ENCODE measurements around the gene ABCC10.
"Not testable (repeated sequence)": the region's sequence is repeated elsewhere in the genome, so short reads cannot be mapped to it uniquely, and the experiment has no call there.

ABCC10 gene

DNA sequence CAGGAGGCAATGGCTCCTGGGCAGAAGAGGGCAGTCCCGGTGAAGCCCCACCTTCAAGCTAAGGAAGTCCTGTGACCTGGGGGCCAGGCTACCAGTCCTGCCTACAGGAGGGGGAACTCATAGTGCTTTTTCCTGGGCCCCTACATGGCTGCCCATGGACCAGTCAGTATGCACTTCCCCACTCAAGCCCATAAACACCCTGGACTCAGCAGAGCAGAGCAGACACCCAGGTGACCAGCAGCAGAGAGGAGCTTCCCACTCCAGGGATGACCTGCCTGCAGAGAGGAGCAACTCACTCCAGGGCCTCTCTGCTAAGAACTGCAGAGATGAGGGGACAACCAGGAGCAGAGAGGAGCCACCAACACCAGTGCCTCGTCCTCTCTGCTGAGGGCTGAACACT lies 14.3 kb upstream of the ABCC10 start:
- no peak for DNase-seq

DNA sequence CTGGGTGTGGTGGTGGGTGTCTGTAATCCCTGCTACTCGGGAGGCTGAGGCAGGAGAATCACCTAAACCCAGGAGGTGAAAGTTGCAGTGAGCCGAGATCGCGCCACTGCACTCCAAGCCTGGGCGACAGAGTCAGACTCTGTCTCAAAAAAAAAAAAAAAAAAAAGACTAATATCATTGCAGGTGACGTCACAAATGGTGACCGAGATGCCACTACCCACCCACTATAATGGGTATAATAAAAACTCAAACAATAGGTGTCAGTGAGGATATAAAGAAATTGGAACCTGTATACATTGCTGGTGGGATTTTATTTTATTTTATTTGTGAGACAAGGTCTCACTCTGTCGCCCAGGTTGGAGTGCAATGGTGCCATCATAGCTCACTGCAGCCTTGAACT lies 12.1 kb upstream of the ABCC10 start:
- not testable (repeated sequence) for DNase-seq

DNA sequence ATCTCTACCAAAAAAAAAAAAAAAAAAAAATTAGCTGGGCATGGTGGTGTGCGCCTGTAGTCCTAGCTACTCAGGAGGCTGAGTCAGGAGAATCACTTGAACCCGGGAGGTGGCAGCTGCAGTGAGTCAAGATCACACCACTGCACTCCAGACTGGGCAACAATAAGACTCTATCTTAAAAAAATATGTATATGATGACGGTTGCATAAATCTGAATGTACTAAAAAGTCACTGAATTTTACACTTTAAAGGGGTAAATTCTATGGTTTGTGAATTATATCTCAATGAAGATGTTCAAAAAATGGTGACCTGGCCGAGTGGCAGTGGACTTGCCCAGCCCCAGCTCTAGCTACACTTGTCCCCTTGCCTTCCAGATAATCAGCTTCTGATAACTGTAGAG lies 10.4 kb upstream of the ABCC10 start:
- no peak for DNase-seq

DNA sequence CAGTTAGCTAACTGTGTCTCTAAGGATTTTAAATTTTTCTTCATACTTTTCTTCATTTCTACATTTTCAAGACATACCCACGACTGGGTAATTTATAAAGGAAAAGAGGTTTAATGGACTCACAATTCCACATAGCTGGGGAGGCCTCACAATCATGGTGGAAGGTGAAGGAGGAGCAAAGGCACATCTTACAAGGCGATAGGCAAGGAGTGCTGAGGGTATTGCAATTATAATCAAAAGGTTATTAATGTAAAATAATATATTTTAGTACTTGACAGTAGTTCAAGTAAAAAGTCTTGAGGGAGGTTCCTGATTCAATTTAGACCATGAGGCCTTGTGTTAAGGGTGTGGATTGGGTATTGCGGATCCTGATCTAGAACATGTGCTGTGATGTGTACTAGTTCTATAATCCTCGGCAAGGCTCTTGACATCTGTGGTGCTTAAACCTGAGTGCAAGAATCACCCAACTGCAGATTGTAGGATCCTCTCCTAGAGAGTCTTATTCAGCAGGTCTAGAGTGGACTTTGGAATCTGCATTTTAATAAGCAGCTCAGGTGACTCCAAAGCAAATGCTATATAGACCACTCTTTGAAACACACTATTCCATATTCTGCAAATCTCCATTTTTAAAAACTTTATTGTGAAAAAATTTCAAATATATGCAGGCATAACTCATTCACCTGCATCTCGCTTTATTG lies 7.2 kb upstream of the ABCC10 start:
- DNase-seq: no peak

DNA sequence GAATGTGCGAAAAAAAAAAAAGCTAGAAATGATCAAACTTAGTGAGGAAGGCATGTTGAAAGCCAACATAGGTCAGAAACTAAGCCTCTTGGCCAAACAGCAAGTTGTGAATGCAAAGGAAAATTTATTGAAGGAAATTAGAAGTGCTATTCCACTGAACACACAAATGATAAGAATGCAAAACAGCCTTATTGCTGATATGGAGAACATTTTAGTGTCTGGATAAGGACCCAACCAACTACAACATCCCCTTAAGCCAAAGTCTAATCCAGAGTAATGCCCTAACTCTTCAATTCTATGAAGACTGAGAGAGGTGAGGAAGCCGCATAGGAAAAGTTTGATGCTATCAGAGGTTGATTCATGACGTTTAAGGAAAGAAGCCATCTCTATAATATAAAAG lies 5.5 kb upstream of the ABCC10 start:
- no peak for DNase-seq

DNA sequence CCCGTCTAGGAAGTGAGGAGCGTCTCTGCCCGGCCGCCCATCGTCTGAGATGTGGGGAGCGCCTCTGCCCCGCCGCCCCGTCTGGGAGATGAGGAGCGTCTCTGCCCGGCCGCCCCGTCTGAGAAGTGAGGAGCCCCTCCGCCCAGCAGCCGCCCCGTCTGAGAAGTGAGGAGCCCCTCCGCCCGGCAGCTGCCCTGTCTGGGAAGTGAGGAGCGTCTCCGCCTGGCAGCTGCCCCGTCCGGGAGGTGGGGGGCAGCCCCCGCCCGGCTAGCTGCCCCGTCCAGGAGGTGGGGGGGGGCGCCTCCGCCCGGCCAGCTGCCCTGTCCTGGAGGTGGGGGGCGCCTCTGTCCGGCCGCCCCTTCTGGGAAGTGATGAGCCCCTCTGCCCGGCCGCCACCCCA lies 2.3 kb upstream of the ABCC10 start:
- not testable (repeated sequence) for DNase-seq

DNA sequence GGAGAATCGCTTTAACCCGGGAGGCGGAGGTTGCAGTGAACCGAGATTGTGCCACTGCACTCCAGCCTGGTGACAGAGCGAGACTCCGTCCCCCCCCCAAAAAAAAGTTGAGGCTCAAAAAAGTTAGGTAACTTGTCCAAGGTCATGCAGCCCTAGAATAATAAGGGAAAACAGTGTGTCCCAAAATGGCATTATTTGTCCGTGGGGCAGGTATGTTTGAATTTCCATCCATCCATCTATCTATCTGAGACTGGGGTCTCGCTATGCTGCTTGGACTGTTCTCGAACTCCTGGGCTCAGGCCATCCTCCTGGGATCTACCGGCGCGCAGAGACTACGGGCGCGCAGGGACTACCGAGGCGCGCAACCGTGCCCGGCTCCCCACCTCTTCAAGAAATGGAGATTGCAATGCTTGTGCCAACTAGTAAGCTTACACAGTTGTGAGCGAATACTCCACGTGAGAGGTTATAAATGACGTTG lies 374 bp upstream of the ABCC10 start:
- DNase-seq: no peak

DNA sequence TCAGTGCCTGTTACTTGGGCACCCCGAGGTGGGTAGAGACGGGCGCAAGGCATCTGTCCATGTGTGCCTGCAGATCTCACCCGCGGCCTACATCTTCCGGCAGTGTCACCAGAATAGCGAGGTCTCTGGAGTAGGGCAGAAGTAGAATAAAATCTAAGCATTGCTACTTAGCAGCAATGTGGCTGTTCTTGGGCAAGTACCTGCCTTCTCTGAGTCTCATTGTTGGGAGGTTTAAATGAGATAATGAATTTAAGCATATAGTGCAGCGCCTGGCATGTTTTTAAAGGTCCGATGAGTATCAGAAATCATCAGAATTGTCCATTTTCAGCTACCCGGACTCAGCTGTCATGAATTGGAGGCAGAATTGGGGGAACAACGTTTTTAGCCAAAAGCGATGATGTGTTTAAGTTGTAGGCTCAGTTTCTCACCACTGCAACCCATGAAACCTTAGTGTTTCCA lies 800 bp downstream of the ABCC10 start:
- no peak for DNase-seq

DNA sequence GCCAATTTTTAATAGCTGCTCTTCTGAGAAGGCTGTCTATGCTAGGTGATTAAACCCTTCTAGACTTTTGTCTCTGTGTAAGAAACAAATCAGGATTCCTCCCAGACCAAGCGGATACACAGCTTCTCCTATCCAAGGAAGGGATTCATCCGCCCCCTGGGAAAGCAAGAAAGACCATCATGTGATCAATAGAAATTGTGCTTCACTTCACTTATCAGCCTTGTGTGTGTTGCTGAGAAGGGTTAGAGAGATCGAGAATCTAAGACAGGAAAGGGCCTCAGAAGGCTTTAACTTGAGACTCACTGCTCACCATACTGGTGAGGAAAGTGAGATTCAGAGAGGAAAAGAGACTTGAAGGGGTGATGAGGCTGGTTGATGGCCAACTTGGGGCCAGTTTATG lies 1.5 kb downstream of the ABCC10 start:
- peak; percentile 48 for DNase-seq

DNA sequence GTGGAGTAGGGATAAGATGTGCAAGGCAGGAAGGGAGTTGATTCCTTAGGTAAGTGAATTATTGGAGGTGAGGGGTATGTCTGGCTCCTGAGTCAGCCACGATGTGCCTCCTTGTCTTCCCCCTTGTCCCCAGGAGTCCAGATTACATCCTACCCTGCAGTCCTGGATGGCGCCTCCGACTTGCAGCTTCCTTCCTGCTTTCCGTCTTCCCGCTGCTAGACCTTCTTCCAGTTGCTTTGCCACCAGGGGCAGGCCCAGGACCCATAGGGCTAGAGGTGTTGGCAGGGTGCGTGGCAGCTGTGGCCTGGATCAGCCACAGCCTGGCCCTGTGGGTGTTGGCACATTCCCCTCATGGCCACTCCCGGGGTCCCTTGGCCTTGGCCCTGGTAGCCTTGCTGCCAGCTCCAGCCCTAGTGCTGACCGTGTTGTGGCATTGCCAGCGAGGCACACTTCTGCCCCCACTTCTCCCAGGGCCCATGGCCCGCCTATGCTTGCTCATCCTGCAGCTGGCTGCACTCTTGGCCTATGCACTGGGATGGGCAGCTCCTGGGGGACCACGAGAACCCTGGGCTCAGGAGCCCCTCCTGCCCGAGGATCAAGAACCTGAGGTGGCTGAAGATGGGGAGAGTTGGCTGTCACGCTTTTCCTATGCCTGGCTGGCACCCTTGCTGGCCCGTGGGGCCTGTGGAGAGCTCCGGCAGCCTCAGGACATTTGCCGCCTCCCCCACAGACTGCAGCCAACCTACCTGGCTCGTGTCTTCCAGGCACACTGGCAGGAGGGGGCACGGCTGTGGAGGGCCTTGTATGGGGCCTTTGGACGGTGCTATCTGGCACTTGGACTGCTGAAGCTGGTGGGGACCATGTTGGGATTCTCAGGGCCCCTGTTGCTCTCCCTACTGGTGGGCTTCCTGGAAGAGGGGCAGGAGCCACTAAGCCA lies 4.9 kb downstream of the ABCC10 start:
- no peak for DNase-seq

DNA sequence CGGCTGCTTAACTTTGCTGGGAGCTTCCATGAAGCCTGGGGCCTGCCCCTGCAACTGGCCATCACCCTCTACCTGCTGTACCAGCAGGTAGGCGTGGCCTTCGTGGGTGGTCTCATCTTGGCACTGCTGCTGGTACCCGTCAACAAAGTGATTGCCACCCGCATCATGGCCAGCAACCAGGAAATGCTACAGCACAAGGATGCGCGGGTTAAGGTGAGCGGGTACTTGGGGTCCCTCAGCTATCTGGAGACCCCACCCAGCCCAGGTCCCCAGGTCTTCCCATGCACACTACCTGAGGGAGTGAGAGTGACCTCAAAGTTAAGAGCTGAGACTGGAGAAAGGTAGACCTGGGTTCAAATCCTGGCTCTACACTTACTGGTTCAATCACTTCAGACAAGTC lies 5.8 kb downstream of the ABCC10 start:
- no peak for DNase-seq

DNA sequence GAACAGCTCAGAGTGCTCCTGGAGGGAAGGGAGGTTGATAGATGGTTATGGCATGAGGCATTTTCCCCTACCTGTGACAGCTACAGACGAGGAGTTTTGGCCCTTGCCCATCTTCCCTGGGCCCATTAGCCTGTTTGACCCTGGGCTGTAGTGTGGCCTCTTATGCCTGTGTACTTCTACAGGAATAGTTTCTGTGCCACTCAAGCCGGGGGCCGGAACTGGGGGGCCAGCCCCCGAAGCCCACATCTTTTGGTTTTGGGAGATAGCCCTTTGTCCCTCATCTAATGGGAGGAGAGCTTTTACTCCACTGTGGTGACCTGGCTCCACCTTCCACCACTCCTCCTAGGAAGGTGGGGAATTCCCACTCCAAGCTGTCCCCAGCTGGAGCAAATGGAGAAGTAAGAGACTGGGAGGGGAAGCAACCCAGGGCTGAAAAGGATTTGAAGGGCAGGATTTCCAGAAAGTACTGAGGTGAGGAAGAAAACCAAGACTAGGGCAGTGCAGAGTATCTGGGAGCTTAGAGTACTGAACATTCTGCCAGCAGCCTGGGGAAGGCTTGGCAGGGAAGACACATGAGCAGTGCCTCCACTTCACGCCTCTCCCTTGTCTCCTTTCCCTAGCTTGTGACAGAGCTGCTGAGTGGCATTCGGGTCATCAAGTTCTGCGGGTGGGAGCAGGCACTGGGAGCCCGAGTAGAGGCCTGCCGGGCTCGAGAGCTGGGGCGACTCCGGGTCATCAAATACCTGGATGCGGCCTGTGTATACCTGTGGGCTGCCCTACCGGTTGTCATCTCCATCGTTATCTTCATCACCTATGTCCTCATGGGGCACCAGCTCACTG lies 6.9 kb downstream of the ABCC10 start:
- no peak for DNase-seq

DNA sequence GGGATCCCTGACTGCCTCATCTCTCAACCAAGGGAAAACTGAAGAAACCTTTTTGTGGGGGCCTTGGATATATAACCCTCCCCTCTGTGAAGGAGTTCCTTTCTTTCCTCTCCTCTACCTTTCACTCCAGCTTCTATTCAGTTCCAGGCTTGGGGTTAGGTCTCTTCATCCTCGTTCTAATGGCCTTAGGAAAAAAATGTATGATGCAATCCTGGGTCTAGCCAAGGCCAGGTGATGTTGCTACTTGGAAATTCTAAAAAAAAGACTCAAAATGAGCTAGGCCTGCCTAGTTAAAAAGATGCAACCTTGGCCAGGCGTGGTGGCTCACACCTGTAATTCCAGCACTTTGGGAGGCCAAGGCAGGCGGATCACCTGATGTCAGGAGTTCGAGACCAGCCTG lies 7.6 kb downstream of the ABCC10 start:
- no peak for DNase-seq

DNA sequence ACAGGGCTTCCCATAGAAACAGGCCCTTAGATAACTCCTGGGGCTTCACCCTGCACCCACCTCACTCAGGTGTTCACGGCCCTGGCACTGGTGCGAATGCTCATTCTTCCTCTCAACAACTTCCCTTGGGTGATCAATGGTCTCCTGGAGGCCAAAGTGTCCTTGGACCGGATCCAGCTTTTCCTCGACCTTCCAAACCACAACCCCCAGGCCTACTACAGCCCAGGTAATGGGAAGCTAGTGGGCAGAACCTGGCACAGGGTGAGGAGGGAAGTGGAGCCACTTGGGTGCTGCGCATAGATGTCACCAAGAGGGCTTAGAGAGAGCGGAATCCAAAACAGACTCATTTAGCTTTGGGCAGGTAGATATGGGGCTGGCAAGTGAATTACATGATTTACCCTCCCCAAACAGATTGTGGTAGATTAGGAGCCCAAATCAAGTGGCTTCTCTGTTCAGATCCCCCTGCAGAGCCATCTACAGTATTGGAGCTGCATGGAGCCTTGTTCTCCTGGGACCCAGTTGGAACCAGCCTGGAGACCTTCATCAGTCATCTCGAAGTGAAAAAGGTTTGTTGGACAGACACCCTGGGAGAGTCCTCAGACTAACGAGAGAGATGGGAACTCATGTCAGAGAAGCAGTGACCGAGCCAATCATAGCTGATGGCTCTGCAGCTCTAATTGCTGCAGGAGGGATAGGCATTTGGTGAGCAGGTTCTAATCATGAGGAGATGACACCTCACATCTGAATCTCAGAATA lies 8.5 kb downstream of the ABCC10 start:
- no peak for DNase-seq

DNA sequence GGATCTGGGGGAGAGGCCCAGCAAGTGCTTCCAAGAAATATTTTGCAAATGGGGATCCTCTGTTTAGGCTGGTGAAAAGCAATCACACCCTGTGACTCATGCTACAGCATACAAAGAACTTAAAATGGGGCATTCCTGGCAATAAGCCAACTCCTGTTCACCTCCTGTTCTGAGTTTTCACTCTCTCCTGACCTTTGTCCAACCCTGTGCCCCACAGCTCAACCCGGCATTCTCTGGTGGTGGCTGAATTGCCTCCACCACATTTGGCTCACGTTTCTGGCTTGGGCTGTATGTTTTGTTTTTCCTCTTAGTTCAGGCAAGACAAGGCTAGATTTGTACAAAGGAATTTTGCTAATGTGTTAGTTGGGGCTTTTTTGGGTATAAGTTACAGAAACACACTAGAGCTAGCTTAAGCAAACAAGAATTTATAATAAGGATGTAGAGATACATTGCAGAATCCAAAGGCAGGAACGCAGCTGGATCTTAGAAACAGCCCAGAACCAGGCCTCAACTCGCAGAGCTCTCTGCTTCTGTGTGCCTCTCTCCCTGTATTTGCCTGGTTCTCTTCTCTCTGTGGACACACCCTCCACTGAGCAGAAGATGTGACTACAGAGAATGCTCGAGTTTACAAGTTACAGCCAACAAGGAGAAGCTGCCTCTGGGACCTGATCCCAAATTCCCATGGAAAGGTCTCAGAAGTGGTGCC lies 9.4 kb downstream of the ABCC10 start:
- DNase-seq: no peak

DNA sequence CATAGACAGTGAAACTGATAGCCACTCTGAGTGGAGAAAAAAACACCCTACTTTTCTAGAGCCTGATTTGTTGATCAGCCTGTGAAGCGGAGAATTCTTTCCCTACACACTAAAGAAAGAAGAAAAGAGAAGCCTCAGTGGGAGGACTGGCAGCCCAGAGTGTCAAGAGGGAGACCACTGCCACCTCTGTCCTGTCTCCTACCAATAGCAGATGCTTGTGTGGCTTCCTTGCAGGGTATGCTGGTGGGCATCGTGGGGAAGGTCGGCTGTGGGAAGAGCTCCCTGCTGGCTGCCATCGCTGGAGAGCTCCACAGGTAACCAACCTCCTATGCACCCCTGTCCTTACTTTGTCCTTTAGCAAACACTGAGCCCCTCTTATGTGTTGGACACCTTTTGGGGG lies 10.4 kb downstream of the ABCC10 start:
- no peak for DNase-seq

DNA sequence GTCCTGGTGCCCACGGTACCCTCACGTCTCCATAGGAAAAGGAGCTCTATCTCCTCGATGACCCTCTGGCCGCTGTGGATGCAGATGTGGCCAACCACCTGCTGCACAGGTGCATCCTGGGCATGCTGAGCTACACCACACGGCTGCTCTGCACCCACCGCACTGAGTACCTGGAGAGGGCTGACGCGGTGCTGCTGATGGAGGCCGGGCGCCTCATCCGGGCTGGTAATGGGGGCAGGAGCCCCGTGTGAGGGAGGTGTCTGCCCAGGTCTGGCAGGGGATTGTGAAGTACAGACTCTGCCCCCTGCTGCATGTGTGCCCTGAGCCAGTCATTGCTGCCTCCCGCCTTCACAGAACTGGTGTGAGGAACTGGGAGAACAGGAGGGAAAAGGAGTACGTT lies 15.6 kb downstream of the ABCC10 start:
- DNase-seq: no peak

DNA sequence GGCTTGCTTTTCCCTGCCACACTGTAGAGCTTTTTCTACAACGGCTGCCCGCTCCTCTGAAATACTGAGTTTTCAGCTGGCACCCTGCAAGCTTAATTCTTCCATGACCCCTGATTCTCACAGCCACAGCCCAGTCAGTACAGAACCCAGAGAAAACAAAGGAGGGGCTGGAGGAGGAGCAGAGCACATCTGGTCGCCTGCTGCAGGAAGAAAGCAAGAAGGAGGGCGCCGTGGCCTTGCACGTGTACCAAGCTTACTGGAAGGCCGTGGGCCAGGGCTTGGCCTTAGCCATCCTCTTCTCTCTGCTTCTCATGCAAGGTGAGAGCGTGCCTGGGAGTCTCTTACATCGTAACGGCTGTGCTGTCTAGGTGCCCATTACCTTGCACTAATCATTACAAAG lies 16.7 kb downstream of the ABCC10 start:
- no peak for DNase-seq

DNA sequence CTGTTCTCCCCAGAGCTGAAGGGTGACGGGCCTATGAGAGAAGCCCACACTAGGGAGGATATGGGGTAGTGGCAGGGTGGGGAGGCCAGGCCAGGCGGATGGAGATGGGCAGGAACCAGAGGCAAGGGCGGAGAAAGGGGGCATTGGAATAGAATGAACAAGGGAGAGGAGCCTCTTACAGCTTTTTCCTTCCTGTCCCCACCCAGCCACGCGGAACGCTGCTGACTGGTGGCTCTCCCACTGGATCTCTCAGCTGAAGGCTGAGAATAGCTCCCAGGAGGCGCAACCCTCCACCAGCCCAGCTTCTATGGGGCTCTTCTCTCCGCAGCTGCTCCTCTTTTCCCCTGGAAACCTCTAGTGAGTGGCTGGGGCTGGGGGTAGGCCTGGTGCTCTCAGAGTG lies 17.2 kb downstream of the ABCC10 start:
- DNase-seq: no peak

DNA sequence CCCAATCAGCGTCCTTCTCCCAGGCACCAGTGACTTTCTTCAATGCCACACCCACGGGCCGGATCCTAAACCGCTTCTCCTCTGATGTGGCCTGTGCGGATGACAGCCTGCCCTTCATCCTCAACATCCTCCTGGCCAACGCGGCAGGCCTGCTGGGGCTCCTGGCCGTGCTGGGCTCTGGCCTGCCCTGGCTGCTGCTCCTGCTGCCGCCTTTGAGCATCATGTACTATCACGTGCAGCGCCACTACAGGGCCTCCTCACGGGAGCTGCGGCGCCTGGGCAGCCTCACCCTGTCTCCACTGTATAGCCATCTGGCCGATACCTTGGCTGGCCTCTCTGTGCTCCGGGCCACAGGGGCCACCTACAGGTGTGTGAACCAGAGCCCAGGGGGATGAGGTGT lies 18.2 kb downstream of the ABCC10 start:
- DNase-seq: no peak

DNA sequence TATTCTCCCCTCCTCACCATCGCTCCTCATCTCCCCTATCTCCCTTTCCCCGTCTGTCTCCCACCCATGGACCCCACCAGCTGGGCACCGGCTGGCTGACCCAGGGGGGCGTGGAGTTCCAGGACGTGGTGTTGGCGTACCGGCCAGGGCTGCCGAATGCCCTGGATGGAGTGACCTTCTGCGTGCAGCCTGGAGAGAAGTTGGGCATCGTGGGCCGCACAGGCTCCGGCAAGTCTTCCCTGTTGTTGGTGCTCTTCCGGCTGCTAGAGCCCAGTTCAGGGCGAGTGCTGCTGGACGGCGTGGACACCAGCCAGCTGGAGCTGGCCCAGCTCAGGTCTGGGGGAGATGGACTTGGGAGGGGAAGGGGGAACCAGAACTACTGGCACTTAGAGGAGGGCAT lies 20.3 kb downstream of the ABCC10 start:
- DNase-seq: no peak

DNA sequence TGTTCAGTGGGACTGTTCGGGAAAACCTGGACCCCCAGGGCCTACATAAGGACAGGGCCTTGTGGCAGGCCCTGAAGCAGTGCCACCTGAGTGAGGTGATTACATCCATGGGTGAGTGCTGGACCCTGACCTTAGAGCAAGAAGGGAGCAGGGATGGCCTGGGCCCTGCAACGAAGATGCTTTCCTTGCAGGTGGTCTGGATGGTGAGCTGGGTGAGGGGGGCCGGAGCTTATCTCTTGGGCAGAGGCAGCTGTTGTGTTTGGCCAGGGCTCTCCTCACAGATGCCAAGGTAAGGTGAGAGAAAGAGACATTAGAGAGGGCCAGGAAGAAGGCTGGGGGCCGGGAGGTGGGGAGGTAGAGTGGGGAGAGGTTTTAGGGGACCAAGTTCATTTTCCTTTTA lies 21.6 kb downstream of the ABCC10 start:
- DNase-seq: no peak
